Activated B cell treated with CpG ODN at 0.5 μM for 24 hours (primary cell): ENCODE results near the gene SPG7. TPM values are rescaled to one million over a fixed set of nuclear protein-coding genes. Genes with fewer than 3 reads are reported as not detected.

Experiments
- ATAC-seq: fragments of 200-7000 bp; cut with Tn5 transposase; one replicate; pipeline ENCODE4 v1.10.0; 2021; ENCODE audit warnings: low read depth, mild to moderate bottlenecking, moderate library complexity
- CTCF ChIA-PET: fragments of 350-600 bp; sonication (Branson Sonifier 250); formaldehyde crosslinking; loops from one replicate; lab custom pipeline; 2021; ENCODE audit warnings: antibody characterized with exemption; lab: Charles Lee
- POLR2A ChIA-PET: fragments of 350-600 bp; sonication (Branson Sonifier 250); formaldehyde crosslinking; loops from one replicate; lab custom pipeline; 2021; ENCODE audit warnings: antibody characterized with exemption; lab: Charles Lee
- DNase-seq: peaks from one replicate; pipeline ENCODE4 v3.0.0; 2022
- H3K27ac Mint-ChIP-seq: one replicate; pipeline ENCODE4 v1.8.0; 2020; ENCODE audit warnings: mixed read lengths
- H3K27me3 Mint-ChIP-seq: one replicate; pipeline ENCODE4 v1.8.0; 2021; ENCODE audit warnings: mixed read lengths
- H3K36me3 Mint-ChIP-seq: one replicate; pipeline ENCODE4 v1.8.0; 2021; ENCODE audit warnings: low read depth, mixed read lengths
- H3K4me1 Mint-ChIP-seq: one replicate; pipeline ENCODE4 v1.8.0; 2021; ENCODE audit warnings: mixed read lengths
- H3K4me3 Mint-ChIP-seq: one replicate; pipeline ENCODE4 v1.8.0; 2020; ENCODE audit warnings: mild to moderate bottlenecking, mixed read lengths
- H3K9me3 Mint-ChIP-seq: one replicate; pipeline ENCODE4 v1.8.0; 2020; ENCODE audit warnings: mixed read lengths
- CTCF ChIP-seq: fragments of 200-600 bp; IDR thresholded peaks from one replicate; pipeline ENCODE4 v1.8.0; 2022; ENCODE audit warnings: antibody characterized with exemption, mild to moderate bottlenecking
- intact Hi-C: fragments of 100-400 bp; cut with micrococcal nuclease; formaldehyde crosslinking; loops from one replicate; pipeline ENCODE4 v1.15.1; 2024
- total RNA-seq: library from RNA; stranded (reverse); gene quantifications from 2 replicates; pipeline ENCODE4 v1.2.3, GENCODE V29; 2022

The SPG7 gene
- total RNA-seq, 1 donor from 2014 or later, result 102 TPM

GRCh38 chr16:89604764-89605163 lies 96.6 kb downstream of the SPG7 start:
- CTCF ChIA-PET, result no interaction called here
- POLR2A ChIA-PET, result interaction anchor here (0.6 kb wide), 1 partner anchor 273 kb away, joined by 15 read pairs; no protein-coding TSS in a partner anchor
- no peak for TF ChIP-seq CTCF
- H3K27me3 Mint-ChIP-seq, result peaks cover 5% of the 10 kb centered on the region
- DNase-seq, result no peak
- no peaks in the 10 kb centered on the region for H3K36me3 Mint-ChIP-seq
- peaks cover 8% of the 10 kb centered on the region for H3K4me1 Mint-ChIP-seq
- intact Hi-C loops, result no loop called here
- no peaks in the 10 kb centered on the region for H3K9me3 Mint-ChIP-seq
- H3K27ac Mint-ChIP-seq, result no peak overlapping the region
- ATAC-seq, result no peak
- H3K4me3 Mint-ChIP-seq, result no peak overlapping the region

GRCh38 chr16:89605186-89605970 lies 97.2 kb downstream of the SPG7 start:
- ATAC-seq (no peak), DNase-seq (no peak)
- Mint-ChIP-seq H3K27ac (no peak overlapping the region), H3K4me1 (peaks cover 8% of the 10 kb centered on the region), H3K9me3 (no peaks in the 10 kb centered on the region), H3K4me3 (no peak overlapping the region), H3K36me3 (no peaks in the 10 kb centered on the region), H3K27me3 (peaks cover 5% of the 10 kb centered on the region)
- intact Hi-C loops, result no loop called here
- ChIA-PET POLR2A (no interaction called here), CTCF (no interaction called here)
- TF ChIP-seq CTCF, result no peak

GRCh38 chr16:89606006-89606405 lies 97.8 kb downstream of the SPG7 start:
- Mint-ChIP-seq H3K4me1 (peaks cover 8% of the 10 kb centered on the region), H3K4me3 (no peak overlapping the region), H3K9me3 (no peaks in the 10 kb centered on the region), H3K27me3 (peaks cover 5% of the 10 kb centered on the region), H3K36me3 (no peaks in the 10 kb centered on the region), H3K27ac (no peak overlapping the region)
- intact Hi-C loops, result no loop called here
- ChIA-PET CTCF (no interaction called here), POLR2A (no interaction called here)
- no peak for TF ChIP-seq CTCF
- no peak for ATAC-seq
- no peak for DNase-seq

Other genes with a start within 250 kb of the SPG7 start
- gene ANKRD11, start 17.8 kb upstream of the SPG7 start, total RNA-seq, result 216 and 243 TPM in 2 replicates
- gene RPL13, start 52.3 kb downstream of the SPG7 start, total RNA-seq, result 3,566 and 4,063 TPM in 2 replicates
- gene CPNE7, start 67.4 kb downstream of the SPG7 start, total RNA-seq, result 2.0 and 2.7 TPM in 2 replicates
- not detected in 2 replicates for gene DPEP1, start 105.2 kb downstream of the SPG7 start, total RNA-seq
- gene CHMP1A, start 149.3 kb downstream of the SPG7 start, total RNA-seq, result 89.8 and 98.7 TPM in 2 replicates
- 8.5 TPM in 2 replicates for gene SPATA33, start 149.4 kb downstream of the SPG7 start, total RNA-seq
- gene CDK10, start 178.3 kb downstream of the SPG7 start, total RNA-seq, result 67.9 and 76.1 TPM in 2 replicates
- 6.9 and 7.0 TPM in 2 replicates for gene SPATA2L, start 193.3 kb downstream of the SPG7 start, total RNA-seq
- 6.6 and 7.4 TPM in 2 replicates for gene VPS9D1, start 212.5 kb downstream of the SPG7 start, total RNA-seq
- 43.8 and 52.0 TPM in 2 replicates for gene ZNF276, start 213.1 kb downstream of the SPG7 start, total RNA-seq